HG03196 (cell line): ENCODE results near the gene GRM7.

Experiments used
- ATAC-seq: cut with Tn5 transposase; IDR thresholded peaks from one replicate; pipeline ENCODE4 v1.9.1; 2021; ENCODE audit not compliant: unreplicated experiment

The GRM7 gene

GRCh38 chr3:7112523-7113056, 251.7 kb downstream of the GRM7 start:
- no peak for ATAC-seq

- no peak for ATAC-seq
Observed at GRCh38 chr3:7144697-7145308, 283.9 kb downstream of the GRM7 start.

GRCh38 chr3:7146529-7146928, 285.6 kb downstream of the GRM7 start:
- ATAC-seq, result no peak

GRCh38 chr3:7158516-7158915, 297.6 kb downstream of the GRM7 start:
- ATAC-seq, result no peak

GRCh38 chr3:7160689-7161088, 299.8 kb downstream of the GRM7 start:
- ATAC-seq, result no peak

- no peak for ATAC-seq
Observed at GRCh38 chr3:7166460-7166859, 305.5 kb downstream of the GRM7 start.

GRCh38 chr3:7171493-7171892, 310.6 kb downstream of the GRM7 start:
- no peak for ATAC-seq

GRCh38 chr3:7172996-7173395, 312.1 kb downstream of the GRM7 start:
- ATAC-seq, result no peak

GRCh38 chr3:7188551-7188950, 327.6 kb downstream of the GRM7 start:
- ATAC-seq, result no peak

GRCh38 chr3:7190095-7190494, 329.2 kb downstream of the GRM7 start:
- ATAC-seq, result no peak

GRCh38 chr3:7193269-7193668, 332.4 kb downstream of the GRM7 start:
- no peak for ATAC-seq

GRCh38 chr3:7194071-7194835, 333.3 kb downstream of the GRM7 start:
- no peak for ATAC-seq

- ATAC-seq, result no peak
Observed at GRCh38 chr3:7195934-7196333, 335.0 kb downstream of the GRM7 start.

GRCh38 chr3:7201784-7202183, 340.9 kb downstream of the GRM7 start:
- ATAC-seq, result no peak

GRCh38 chr3:7203969-7204847, 343.3 kb downstream of the GRM7 start:
- ATAC-seq, result peak; percentile 38

- ATAC-seq, result peak; percentile 52
Observed at GRCh38 chr3:7204848-7205156, 343.9 kb downstream of the GRM7 start.

- ATAC-seq, result peak; percentile 58
Observed at GRCh38 chr3:7205535-7205934, 344.6 kb downstream of the GRM7 start.

GRCh38 chr3:7205962-7206361, 345.0 kb downstream of the GRM7 start:
- peak; percentile 66 for ATAC-seq

- ATAC-seq, result no peak
Observed at GRCh38 chr3:7207125-7207524, 346.2 kb downstream of the GRM7 start.

GRCh38 chr3:7207928-7208327, 347.0 kb downstream of the GRM7 start:
- no peak for ATAC-seq

- no peak for ATAC-seq
Observed at GRCh38 chr3:7209098-7209497, 348.2 kb downstream of the GRM7 start.

GRCh38 chr3:7211740-7212139, 350.8 kb downstream of the GRM7 start:
- no peak for ATAC-seq
